GM12874 (cell line): Measurements from ENCODE around the gene MAPKAP1.

Experiments used
- CTCF ChIP-seq: IDR thresholded peaks from 2 replicates; pipeline ENCODE4 v1.5.1; 2011; ENCODE audit warnings: low read depth, mild to moderate bottlenecking, control low read depth, low read length, moderate library complexity; ENCODE audit not compliant: insufficient read depth

MAPKAP1 gene

GRCh38 chr9:125432715-125433385, 274.2 kb downstream of the MAPKAP1 start:
- TF ChIP-seq CTCF = no peak

- no peak for TF ChIP-seq CTCF
Measured at GRCh38 chr9:125431741-125432271, 275.2 kb downstream of the MAPKAP1 start.

- TF ChIP-seq CTCF = no peak
Measured at GRCh38 chr9:125431012-125431305, 276.0 kb downstream of the MAPKAP1 start.

- TF ChIP-seq CTCF = no peak
Measured at GRCh38 chr9:125430161-125431011, 276.6 kb downstream of the MAPKAP1 start.

GRCh38 chr9:125429476-125430160, 277.4 kb downstream of the MAPKAP1 start:
- TF ChIP-seq CTCF = no peak

- no peak for TF ChIP-seq CTCF
Measured at GRCh38 chr9:125428902-125429467, 278.0 kb downstream of the MAPKAP1 start.
